HCEC 1CT (cell line): ENCODE measurements around the gene INTS1.

Experiments
- DNase-seq: peaks from one replicate; pipeline ENCODE4 v3.0.0-alpha.2; 2017

The INTS1 gene

GRCh38 chr7:1484569-1484968 lies 19.6 kb downstream of the INTS1 start:
- DNase-seq = no peak

GRCh38 chr7:1483536-1484505 lies 20.4 kb downstream of the INTS1 start:
- DNase-seq = no peak

- DNase-seq = no peak
Measured at GRCh38 chr7:1483079-1483478, 21.1 kb downstream of the INTS1 start.

- no peak for DNase-seq
Measured at GRCh38 chr7:1481300-1481699, 22.9 kb downstream of the INTS1 start.

- DNase-seq = no peak
Measured at GRCh38 chr7:1480670-1481069, 23.5 kb downstream of the INTS1 start.

GRCh38 chr7:1479287-1479686 lies 24.9 kb downstream of the INTS1 start:
- no peak for DNase-seq

- DNase-seq = no peak
Measured at GRCh38 chr7:1478480-1478879, 25.7 kb downstream of the INTS1 start.

- DNase-seq = no peak
Measured at GRCh38 chr7:1476859-1477258, 27.3 kb downstream of the INTS1 start.

GRCh38 chr7:1475991-1476390 lies 28.2 kb downstream of the INTS1 start:
- no peak for DNase-seq

GRCh38 chr7:1475393-1475792 lies 28.8 kb downstream of the INTS1 start:
- DNase-seq = no peak

- DNase-seq = no peak
Measured at GRCh38 chr7:1474736-1475135, 29.5 kb downstream of the INTS1 start.

- DNase-seq = peak; percentile 72
Measured at GRCh38 chr7:1473864-1474512, 30.2 kb downstream of the INTS1 start.

GRCh38 chr7:1470901-1471300 lies 33.3 kb downstream of the INTS1 start:
- DNase-seq = no peak

GRCh38 chr7:1468643-1469298 lies 35.4 kb downstream of the INTS1 start:
- no peak for DNase-seq

GRCh38 chr7:1468203-1468602 lies 36.0 kb downstream of the INTS1 start:
- no peak for DNase-seq

- no peak for DNase-seq
Measured at GRCh38 chr7:1466524-1467271, 37.5 kb downstream of the INTS1 start.

GRCh38 chr7:1464694-1465093 lies 39.5 kb downstream of the INTS1 start:
- no peak for DNase-seq

- no peak for DNase-seq
Measured at GRCh38 chr7:1463676-1464223, 40.4 kb downstream of the INTS1 start.

- DNase-seq = no peak
Measured at GRCh38 chr7:1461646-1462375, 42.4 kb downstream of the INTS1 start.

- peak; percentile 44 for DNase-seq
Measured at GRCh38 chr7:1460821-1461645, 43.2 kb downstream of the INTS1 start.
